Esophagus muscularis mucosa (tissue), 4 donors: ENCODE results near the gene TNFSF13. TPM values are rescaled to one million over a fixed set of nuclear protein-coding genes. Genes with fewer than 3 reads are reported as not detected.
"Not testable (repeated sequence)": the region's sequence is repeated elsewhere in the genome, so short reads cannot be mapped to it uniquely, and the experiment has no call there.

Experiments used
- DNase-seq: peaks from one replicate; pipeline ENCODE4 v3.0.0-alpha.2; 2017; ENCODE audit errors: extremely low spot score
- H3K27ac ChIP-seq, 4 donors: fragments of 200-600 bp; sonication (generic); replicated peaks in 1 of 4; 1 replicate in 3 of 4; 2 replicates in 1 of 4; pipeline ENCODE4 v1.5.1; 2016 to 2019; ENCODE audit warnings: mild to moderate bottlenecking in 1 of 4
- H3K27me3 ChIP-seq, 4 donors: fragments of 200-600 bp; sonication (generic); one replicate each; pipeline versions ENCODE4 v1.5.1 to v1.6.0; 2016 to 2019
- H3K36me3 ChIP-seq, 4 donors: fragments of 200-600 bp; sonication (generic); one replicate each; pipeline ENCODE4 v1.5.1; 2016 to 2019
- H3K4me1 ChIP-seq, 4 donors: fragments of 200-600 bp; sonication (generic); one replicate each; pipeline ENCODE4 v1.5.1; 2016 to 2019
- H3K4me3 ChIP-seq, 4 donors: fragments of 200-600 bp; sonication (generic); 1 replicate in 2 of 4; 2 replicates in 2 of 4; pipeline ENCODE4 v1.5.1; 2016 to 2019; ENCODE audit warnings: mild to moderate bottlenecking in 4 of 4, moderate library complexity in 1 of 4
- H3K9me3 ChIP-seq, 4 donors: fragments of 200-600 bp; sonication (generic); 1 replicate in 3 of 4; 2 replicates in 1 of 4; pipeline ENCODE4 v1.5.1; 2016 to 2019
- EP300 ChIP-seq: sonication (generic); formaldehyde crosslinking; IDR thresholded peaks from one replicate; pipeline ENCODE4 v1.6.1; 2017; ENCODE audit warnings: antibody characterized with exemption
- POLR2A ChIP-seq: fragments of 450-650 bp; IDR thresholded peaks from one replicate; pipeline ENCODE4 v1.6.1; 2017; ENCODE audit warnings: antibody characterized with exemption, moderate library complexity, mild to moderate bottlenecking, low read depth
- POLR2AphosphoS5 ChIP-seq, 2 donors: sonication (generic); formaldehyde crosslinking; IDR thresholded peaks; one replicate each; pipeline ENCODE4 v1.6.1; 2017; ENCODE audit warnings: antibody characterized with exemption in 2 of 2
- WGBS: methylation state at CpG from one replicate; pipeline ENCODE4 v1.1.5; 2018; 5-methylcytosine and 5-hydroxymethylcytosine counted together
- intact Hi-C: fragments of 100-400 bp; cut with DNase I; formaldehyde crosslinking; loops from one replicate; pipeline ENCODE4 v1.15.1; 2023
- total RNA-seq, 4 donors: library from RNA; depleted of rRNA; stranded (reverse); fragments of >200 nt; gene quantifications; one replicate each; pipeline versions ENCODE4 v1.1.0 to v1.2.1, GENCODE V29; 2016
- TF ChIP-seq, protein P1 (sequence below), 3 experiments: fragments of 200-600 bp in 2 of 3; fragments of 450-650 bp in 1 of 3; sonication (generic) in 2 of 3; IDR thresholded peaks; one replicate each; pipeline ENCODE4 v1.5.1; 2017 to 2019; ENCODE audit warnings: antibody characterized with exemption in 3 of 3, mild to moderate bottlenecking in 2 of 3, moderate library complexity in 1 of 3

Gene TNFSF13
- total RNA-seq, 4 donors from 2014 or later = 13.4 to 25.8 (median 22.4) TPM

- intact Hi-C loops = no loop called here
- 89% methylated on average over 5 of the region's 5 CpGs for WGBS
- H3K36me3 ChIP-seq = peaks cover 55 to 74% (median 70%) of the 10 kb centered on the region in 4 donors
- H3K27ac ChIP-seq = no peak overlapping the region
- H3K27me3 ChIP-seq = no peaks in the 10 kb centered on the region
- H3K4me1 ChIP-seq = peaks cover 23 to 40% (median 37%) of the 10 kb centered on the region in 4 donors
- H3K4me3 ChIP-seq = no peak overlapping the region
- DNase-seq = no peak
- H3K9me3 ChIP-seq = no peaks in the 10 kb centered on the region
- no peak for TF ChIP-seq EP300
- TF ChIP-seq POLR2AphosphoS5 (IDR thresholded peaks at IDR 0.05) = no peak
- no peak for TF ChIP-seq POLR2A
- TF ChIP-seq, protein P1, sequence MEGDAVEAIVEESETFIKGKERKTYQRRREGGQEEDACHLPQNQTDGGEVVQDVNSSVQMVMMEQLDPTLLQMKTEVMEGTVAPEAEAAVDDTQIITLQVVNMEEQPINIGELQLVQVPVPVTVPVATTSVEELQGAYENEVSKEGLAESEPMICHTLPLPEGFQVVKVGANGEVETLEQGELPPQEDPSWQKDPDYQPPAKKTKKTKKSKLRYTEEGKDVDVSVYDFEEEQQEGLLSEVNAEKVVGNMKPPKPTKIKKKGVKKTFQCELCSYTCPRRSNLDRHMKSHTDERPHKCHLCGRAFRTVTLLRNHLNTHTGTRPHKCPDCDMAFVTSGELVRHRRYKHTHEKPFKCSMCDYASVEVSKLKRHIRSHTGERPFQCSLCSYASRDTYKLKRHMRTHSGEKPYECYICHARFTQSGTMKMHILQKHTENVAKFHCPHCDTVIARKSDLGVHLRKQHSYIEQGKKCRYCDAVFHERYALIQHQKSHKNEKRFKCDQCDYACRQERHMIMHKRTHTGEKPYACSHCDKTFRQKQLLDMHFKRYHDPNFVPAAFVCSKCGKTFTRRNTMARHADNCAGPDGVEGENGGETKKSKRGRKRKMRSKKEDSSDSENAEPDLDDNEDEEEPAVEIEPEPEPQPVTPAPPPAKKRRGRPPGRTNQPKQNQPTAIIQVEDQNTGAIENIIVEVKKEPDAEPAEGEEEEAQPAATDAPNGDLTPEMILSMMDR (IDR thresholded peaks at IDR 0.05) = no peak
Observed at GRCh38 chr17:7591596-7591995, 33.0 kb downstream of the TNFSF13 start.

GRCh38 chr17:7592422-7593021 lies 34.0 kb downstream of the TNFSF13 start:
- H3K36me3 ChIP-seq = peaks cover 60 to 74% (median 72%) of the 10 kb centered on the region in 4 donors
- intact Hi-C loops = no loop called here
- H3K27me3 ChIP-seq = no peaks in the 10 kb centered on the region
- no peak overlapping the region for H3K27ac ChIP-seq
- no peak for TF ChIP-seq POLR2A
- TF ChIP-seq POLR2AphosphoS5 (IDR thresholded peaks at IDR 0.05) = no peak
- TF ChIP-seq EP300 = no peak
- TF ChIP-seq, protein P1 (IDR thresholded peaks at IDR 0.05) = no peak
- peaks cover 23 to 30% (median 27%) of the 10 kb centered on the region in 4 donors for H3K4me1 ChIP-seq
- WGBS = 95% methylated on average over 19 of the region's 23 CpGs
- no peaks in the 10 kb centered on the region for H3K9me3 ChIP-seq
- no peak for DNase-seq
- no peak overlapping the region for H3K4me3 ChIP-seq

DNA sequence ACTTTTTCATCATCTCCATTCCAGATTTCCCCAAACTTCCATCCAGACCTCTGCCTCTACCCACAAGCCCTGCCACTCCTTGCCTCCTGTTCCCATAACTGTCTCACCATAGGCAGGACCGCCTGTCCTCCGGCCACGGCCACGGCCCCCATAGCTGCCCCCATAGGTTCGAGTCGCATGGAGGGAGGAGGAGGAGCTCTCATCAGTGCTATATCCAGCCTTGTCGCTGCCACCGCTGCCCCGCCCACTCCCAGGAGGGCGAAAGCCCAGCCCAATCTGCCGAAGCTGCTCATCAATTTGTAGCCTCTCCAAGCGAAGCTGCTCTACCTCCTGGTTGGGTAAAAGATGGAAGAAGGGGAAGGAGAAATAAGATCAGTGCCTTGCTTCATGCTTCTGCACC lies 34.7 kb downstream of the TNFSF13 start:
- H3K27me3 ChIP-seq = no peaks in the 10 kb centered on the region
- WGBS = 74% methylated on average over 11 of the region's 12 CpGs
- H3K4me1 ChIP-seq = peaks cover 15 to 23% (median 20%) of the 10 kb centered on the region in 4 donors
- intact Hi-C loops = no loop called here
- DNase-seq = no peak
- no peak overlapping the region for H3K27ac ChIP-seq
- no peaks in the 10 kb centered on the region for H3K9me3 ChIP-seq
- peaks cover 65 to 76% (median 72%) of the 10 kb centered on the region in 4 donors for H3K36me3 ChIP-seq
- TF ChIP-seq, protein P1 (IDR thresholded peaks at IDR 0.05) = no peak
- TF ChIP-seq POLR2A (no peak), POLR2AphosphoS5 (IDR thresholded peaks at IDR 0.05) (no peak), EP300 (no peak)
- no peak overlapping the region for H3K4me3 ChIP-seq

- H3K4me1 ChIP-seq, H3K4me3 ChIP-seq, intact Hi-C loops, H3K27me3 ChIP-seq, DNase-seq, H3K27ac ChIP-seq, H3K9me3 ChIP-seq: not testable (repeated sequence)
- H3K36me3 ChIP-seq = peaks cover 91 to 98% (median 98%) of the 10 kb centered on the region in 4 donors
- 87% methylated on average over 5 of the region's 5 CpGs for whole genome bisulfite sequencing
Observed at GRCh38 chr17:7597561-7597960, 39.0 kb downstream of the TNFSF13 start.

- 94% methylated on average over 4 of the region's 4 CpGs for WGBS
- Histone ChIP-seq H3K27me3 (no peaks in the 10 kb centered on the region), H3K4me1 (peaks cover 12 to 23% (median 22%) of the 10 kb centered on the region in 4 donors), H3K4me3 (no peak overlapping the region), H3K9me3 (no peaks in the 10 kb centered on the region), H3K27ac (no peak overlapping the region), H3K36me3 (peaks cover 42 to 66% (median 49%) of the 10 kb centered on the region in 4 donors)
- intact Hi-C loops = no loop called here
- DNase-seq = no peak
- TF ChIP-seq POLR2AphosphoS5 (IDR thresholded peaks at IDR 0.05) (no peak), EP300 (no peak), POLR2A (no peak)
- TF ChIP-seq, protein P1 (IDR thresholded peaks at IDR 0.05) = no peak
Observed at GRCh38 chr17:7606280-7606679, 47.7 kb downstream of the TNFSF13 start.
